ENCODE measurements around the gene ELN. TPM values are rescaled to one million over a fixed set of nuclear protein-coding genes. Genes with fewer than 3 reads are reported as not detected.

Gene ELN
- total RNA-seq, 1 experiment from 2014 or later, result 0.26 TPM

- Histone ChIP-seq H3K27ac (ENCODE audit: low read length) (no peak overlapping the region), H3K4me3 (ENCODE audit: low read depth in 2 of 2, low read length in 2 of 2) (no peak overlapping the region), H3K27me3 (ENCODE audit: control insufficient read depth, insufficient read depth, low read length) (no peaks in the 10 kb centered on the region), H3K36me3 (ENCODE audit: control insufficient read depth, insufficient read depth, low read length) (no peaks in the 10 kb centered on the region), H3K9me3 (ENCODE audit: control insufficient read depth, insufficient read depth, low read depth, low read length) (no peaks in the 10 kb centered on the region), H3K4me1 (ENCODE audit: control insufficient read depth, insufficient read depth, low read length) (no peaks in the 10 kb centered on the region)
- intact Hi-C loops (cut with micrococcal nuclease; ENCODE audit: unreplicated experiment) (no loop called here), in situ Hi-C loops (cut with HindIII; ENCODE audit: low pct_unique_long_range_greater_than_20kb, low sequenced_read_pairs) (no loop called here)
- no peak for TF ChIP-seq TCF7L2 (IDR thresholded peaks at IDR 0.05; ENCODE audit: low read depth, low read length)
- TF ChIP-seq, protein P1, sequence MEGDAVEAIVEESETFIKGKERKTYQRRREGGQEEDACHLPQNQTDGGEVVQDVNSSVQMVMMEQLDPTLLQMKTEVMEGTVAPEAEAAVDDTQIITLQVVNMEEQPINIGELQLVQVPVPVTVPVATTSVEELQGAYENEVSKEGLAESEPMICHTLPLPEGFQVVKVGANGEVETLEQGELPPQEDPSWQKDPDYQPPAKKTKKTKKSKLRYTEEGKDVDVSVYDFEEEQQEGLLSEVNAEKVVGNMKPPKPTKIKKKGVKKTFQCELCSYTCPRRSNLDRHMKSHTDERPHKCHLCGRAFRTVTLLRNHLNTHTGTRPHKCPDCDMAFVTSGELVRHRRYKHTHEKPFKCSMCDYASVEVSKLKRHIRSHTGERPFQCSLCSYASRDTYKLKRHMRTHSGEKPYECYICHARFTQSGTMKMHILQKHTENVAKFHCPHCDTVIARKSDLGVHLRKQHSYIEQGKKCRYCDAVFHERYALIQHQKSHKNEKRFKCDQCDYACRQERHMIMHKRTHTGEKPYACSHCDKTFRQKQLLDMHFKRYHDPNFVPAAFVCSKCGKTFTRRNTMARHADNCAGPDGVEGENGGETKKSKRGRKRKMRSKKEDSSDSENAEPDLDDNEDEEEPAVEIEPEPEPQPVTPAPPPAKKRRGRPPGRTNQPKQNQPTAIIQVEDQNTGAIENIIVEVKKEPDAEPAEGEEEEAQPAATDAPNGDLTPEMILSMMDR (IDR thresholded peaks at IDR 0.05), result no peak
- TF ChIP-seq SIN3A (IDR thresholded peaks at IDR 0.05; ENCODE audit: borderline replicate concordance, insufficient read depth, low read depth, low read length), result no peak
- TF ChIP-seq, protein P2, sequence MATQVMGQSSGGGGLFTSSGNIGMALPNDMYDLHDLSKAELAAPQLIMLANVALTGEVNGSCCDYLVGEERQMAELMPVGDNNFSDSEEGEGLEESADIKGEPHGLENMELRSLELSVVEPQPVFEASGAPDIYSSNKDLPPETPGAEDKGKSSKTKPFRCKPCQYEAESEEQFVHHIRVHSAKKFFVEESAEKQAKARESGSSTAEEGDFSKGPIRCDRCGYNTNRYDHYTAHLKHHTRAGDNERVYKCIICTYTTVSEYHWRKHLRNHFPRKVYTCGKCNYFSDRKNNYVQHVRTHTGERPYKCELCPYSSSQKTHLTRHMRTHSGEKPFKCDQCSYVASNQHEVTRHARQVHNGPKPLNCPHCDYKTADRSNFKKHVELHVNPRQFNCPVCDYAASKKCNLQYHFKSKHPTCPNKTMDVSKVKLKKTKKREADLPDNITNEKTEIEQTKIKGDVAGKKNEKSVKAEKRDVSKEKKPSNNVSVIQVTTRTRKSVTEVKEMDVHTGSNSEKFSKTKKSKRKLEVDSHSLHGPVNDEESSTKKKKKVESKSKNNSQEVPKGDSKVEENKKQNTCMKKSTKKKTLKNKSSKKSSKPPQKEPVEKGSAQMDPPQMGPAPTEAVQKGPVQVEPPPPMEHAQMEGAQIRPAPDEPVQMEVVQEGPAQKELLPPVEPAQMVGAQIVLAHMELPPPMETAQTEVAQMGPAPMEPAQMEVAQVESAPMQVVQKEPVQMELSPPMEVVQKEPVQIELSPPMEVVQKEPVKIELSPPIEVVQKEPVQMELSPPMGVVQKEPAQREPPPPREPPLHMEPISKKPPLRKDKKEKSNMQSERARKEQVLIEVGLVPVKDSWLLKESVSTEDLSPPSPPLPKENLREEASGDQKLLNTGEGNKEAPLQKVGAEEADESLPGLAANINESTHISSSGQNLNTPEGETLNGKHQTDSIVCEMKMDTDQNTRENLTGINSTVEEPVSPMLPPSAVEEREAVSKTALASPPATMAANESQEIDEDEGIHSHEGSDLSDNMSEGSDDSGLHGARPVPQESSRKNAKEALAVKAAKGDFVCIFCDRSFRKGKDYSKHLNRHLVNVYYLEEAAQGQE (IDR thresholded peaks at IDR 0.05; ENCODE audit: insufficient read depth in 1 of 2, low read depth in 2 of 2, low read length in 1 of 2), result no peak
- no peak for TF ChIP-seq POLR2AphosphoS5 (IDR thresholded peaks at IDR 0.05; ENCODE audit: low read depth, low read length)
- no TSS peak for BruUV-seq (replicated peaks)
- ChIA-PET CTCF (no interaction called here), POLR2A (interaction anchor here (0.6 kb wide), 1 partner anchor 40 kb away, joined by 5 read pairs; no protein-coding TSS in a partner anchor)
- ATAC-seq (no peak; the same call in 1 of the 2 replicates), DNase-seq (ENCODE audit: low read depth, low spot score) (no peak)
Observed at GRCh38 chr7:73986158-73986631, 41.8 kb upstream of the ELN start.

- DNase-seq (ENCODE audit: low read depth, low spot score) (no peak), ATAC-seq (no peak)
- Histone ChIP-seq H3K9me3 (ENCODE audit: control insufficient read depth, insufficient read depth, low read depth, low read length) (no peaks in the 10 kb centered on the region), H3K36me3 (ENCODE audit: control insufficient read depth, insufficient read depth, low read length) (no peaks in the 10 kb centered on the region), H3K27ac (ENCODE audit: low read length) (no peak overlapping the region), H3K27me3 (ENCODE audit: control insufficient read depth, insufficient read depth, low read length) (no peaks in the 10 kb centered on the region), H3K4me3 (ENCODE audit: low read depth in 2 of 2, low read length in 2 of 2) (no peak overlapping the region), H3K4me1 (ENCODE audit: control insufficient read depth, insufficient read depth, low read length) (no peaks in the 10 kb centered on the region)
- no TSS peak for BruUV-seq (replicated peaks)
- intact Hi-C loops (cut with micrococcal nuclease; ENCODE audit: unreplicated experiment) (no loop called here), in situ Hi-C loops (cut with HindIII; ENCODE audit: low pct_unique_long_range_greater_than_20kb, low sequenced_read_pairs) (no loop called here)
- ChIA-PET POLR2A (no interaction called here), CTCF (no interaction called here)
- TF ChIP-seq, protein P2 (IDR thresholded peaks at IDR 0.05; ENCODE audit: insufficient read depth in 1 of 2, low read depth in 2 of 2, low read length in 1 of 2), result no peak
- TF ChIP-seq SIN3A (IDR thresholded peaks at IDR 0.05; ENCODE audit: borderline replicate concordance, insufficient read depth, low read depth, low read length), result no peak
- TF ChIP-seq, protein P1 (IDR thresholded peaks at IDR 0.05), result no peak
- TF ChIP-seq TCF7L2 (IDR thresholded peaks at IDR 0.05; ENCODE audit: low read depth, low read length), result no peak
- TF ChIP-seq POLR2AphosphoS5 (IDR thresholded peaks at IDR 0.05; ENCODE audit: low read depth, low read length), result no peak
Observed at GRCh38 chr7:73987298-73987697, 40.7 kb upstream of the ELN start.
